Body of pancreas (tissue), 4 donors: ENCODE data around the gene ARID3A. TPM values are rescaled to one million over a fixed set of nuclear protein-coding genes. Genes with fewer than 3 reads are reported as not detected.

Experiments
- ATAC-seq: fragments of 150-250 bp; one replicate; pipeline ENCODE4 v1.9.1; 2016
- DNase-seq, 4 donors: peaks; one replicate each; pipeline ENCODE4 v3.0.0-alpha.2; 2019
- H3K27ac ChIP-seq, 4 donors: fragments of 200-600 bp; sonication (generic); 1 replicate in 3 of 4; 2 replicates in 1 of 4; pipeline versions ENCODE4 v1.5.1 to v1.6.1; 2016 to 2019; ENCODE audit warnings: mild to moderate bottlenecking in 1 of 4, mixed read lengths in 1 of 4, moderate library complexity in 1 of 4
- H3K27me3 ChIP-seq, 2 donors: fragments of 200-600 bp; sonication (generic); one replicate each; pipeline ENCODE4 v1.6.0; 2016; ENCODE audit warnings: mild to moderate bottlenecking in 1 of 2
- H3K36me3 ChIP-seq, 2 donors: fragments of 200-600 bp; sonication (generic); replicated peaks in 1 of 2; 2 replicates each; pipeline ENCODE4 v1.5.1; 2016; ENCODE audit warnings: low read depth in 2 of 2; ENCODE audit not compliant: insufficient read depth in 1 of 2
- H3K4me1 ChIP-seq: fragments of 200-600 bp; sonication (generic); one replicate; pipeline ENCODE4 v1.6.0; 2016
- H3K4me3 ChIP-seq, 2 donors: fragments of 200-600 bp; sonication (generic); 1 replicate in 1 of 2; 2 replicates in 1 of 2; pipeline ENCODE4 v1.5.1; 2016 to 2019
- H3K9me3 ChIP-seq, 3 donors: fragments of 200-600 bp; sonication (generic); 1 replicate in 2 of 3; 2 replicates in 1 of 3; pipeline ENCODE4 v1.5.1; 2016
- CTCF ChIP-seq, 7 experiments: fragments of 450-650 bp in 4 of 7; fragments of 200-600 bp in 3 of 7; sonication (generic) in 3 of 7; IDR thresholded peaks; one replicate each; pipeline ENCODE4 v1.5.1; 2016 to 2019; ENCODE audit warnings: antibody characterized with exemption in 7 of 7
- POLR2A ChIP-seq, 3 donors: fragments of 450-650 bp; IDR thresholded peaks; one replicate each; pipeline ENCODE4 v1.6.1; 2016; ENCODE audit warnings: antibody characterized with exemption in 3 of 3, mild to moderate bottlenecking in 2 of 3
- WGBS, 2 donors: methylation state at CpG; one replicate each; pipeline ENCODE4 v1.1.5; 2017; 5-methylcytosine and 5-hydroxymethylcytosine counted together
- intact Hi-C: fragments of 100-400 bp; cut with DNase I; formaldehyde crosslinking; loops from one replicate; pipeline ENCODE4 v1.15.1; 2023
- total RNA-seq, 2 donors: library from RNA; depleted of rRNA; stranded (reverse); fragments of >200 nt; gene quantifications; one replicate each; pipeline ENCODE4 v1.1.0, GENCODE V29; 2016

ARID3A gene
- total RNA-seq, 2 donors from 2014 or later = 3.1 to 5.9 TPM

DNA sequence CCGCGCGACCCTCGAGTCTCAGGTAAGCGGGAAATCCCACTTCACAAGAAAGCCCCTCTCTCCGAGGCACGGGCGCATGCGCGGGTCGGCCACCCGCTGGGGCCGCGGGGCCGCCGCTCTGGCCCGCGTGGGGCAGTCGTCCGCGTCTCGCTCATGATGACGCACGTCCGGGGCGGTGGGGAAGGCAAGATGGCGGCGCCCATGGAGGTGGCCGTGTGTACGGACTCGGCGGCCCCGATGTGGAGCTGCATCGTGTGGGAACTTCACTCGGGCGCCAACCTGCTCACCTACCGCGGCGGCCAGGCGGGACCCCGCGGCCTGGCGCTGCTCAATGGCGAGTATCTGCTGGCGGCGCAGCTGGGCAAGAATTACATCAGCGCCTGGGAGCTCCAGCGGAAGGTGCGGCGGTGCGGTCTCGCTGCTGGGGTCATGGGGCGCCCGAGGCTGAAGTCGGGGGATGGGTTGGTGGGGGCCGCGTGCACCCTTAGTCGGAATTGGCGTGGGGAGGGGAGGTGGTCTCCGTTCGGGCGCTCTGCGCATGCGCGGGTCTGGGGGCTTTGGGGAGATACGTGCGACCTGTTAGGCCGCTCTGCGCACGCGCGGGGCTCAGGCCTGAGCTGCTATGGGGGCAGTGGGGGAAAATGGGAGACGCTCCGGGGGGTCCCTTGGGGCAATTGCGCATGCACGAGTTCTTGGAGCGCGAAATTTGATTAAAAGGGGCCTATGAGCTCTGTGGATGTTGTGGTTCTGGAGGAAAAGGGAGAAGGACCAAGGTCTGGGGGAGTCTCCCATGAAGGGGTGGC is 58.5 kb downstream of the ARID3A start, which contains the start of gene WDR18:
TSS of gene WDR18 (plus strand) at position 181 of the 803 bp plus-strand sequence. CDS start at position 190, 9 bp downstream.
- Histone ChIP-seq H3K4me1 (peaks cover 42% of the 10 kb centered on the region), H3K4me3 (peak within 1 kb of the TSS; percentile 79 to 95), H3K27me3 (no peaks in the 10 kb centered on the region), H3K27ac (peak within 1 kb of the TSS; percentile 77 to 95 (median 84)), H3K36me3 (no peaks in the 10 kb centered on the region), H3K9me3 (no peaks in the 10 kb centered on the region)
- intact Hi-C loops = loop anchor here (10.0 kb wide), 1 partner anchor 220 kb away; no protein-coding TSS in a partner anchor
- WGBS, 2 donors = 0 to 1% methylated on average over 11 to 62 of the region's 78 CpGs
- peak; percentile 93 for ATAC-seq
- peak; percentile 65 to 86 (median 73) for TF ChIP-seq POLR2A (IDR thresholded peaks at IDR 0.05)
- peak in 6 of 7 experiments; percentile 21 to 57 (median 30) for TF ChIP-seq CTCF (IDR thresholded peaks at IDR 0.05)
- DNase-seq = peak; percentile 93 to 95 (median 94)

DNA sequence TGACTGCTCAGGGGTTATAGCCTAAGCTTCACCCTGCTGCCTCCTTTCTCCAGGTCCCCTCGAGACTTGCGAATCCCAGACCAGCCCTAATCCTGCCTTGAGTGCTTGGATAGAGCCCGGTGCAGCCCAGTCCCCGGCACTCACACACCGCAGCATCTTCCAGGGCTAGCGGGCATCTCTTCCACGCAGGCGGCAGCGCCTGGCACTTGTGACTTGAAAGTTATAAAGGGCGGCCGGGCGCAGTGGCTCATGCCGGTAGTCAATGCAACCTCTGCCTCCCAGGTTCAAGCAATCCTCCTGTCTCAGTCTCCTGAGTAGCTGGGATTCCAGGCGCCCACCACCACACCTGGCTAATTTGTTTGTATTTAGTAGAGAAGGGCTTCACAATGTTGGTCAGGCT is 60.2 kb downstream of the ARID3A start:
- no peak for ATAC-seq
- no peak for DNase-seq
- H3K27me3 ChIP-seq = no peaks in the 10 kb centered on the region
- H3K4me1 ChIP-seq = peaks cover 36% of the 10 kb centered on the region
- intact Hi-C loops = loop anchor here (10.0 kb wide), 1 partner anchor 221 kb away; no protein-coding TSS in a partner anchor
- TF ChIP-seq CTCF (IDR thresholded peaks at IDR 0.05) = no peak
- TF ChIP-seq POLR2A (IDR thresholded peaks at IDR 0.05) = no peak
- H3K27ac ChIP-seq = no peak overlapping the region
- no peaks in the 10 kb centered on the region for H3K36me3 ChIP-seq
- no peaks in the 10 kb centered on the region for H3K9me3 ChIP-seq
- WGBS, 2 donors = 86 to 100% methylated on average over 4 to 14 of the region's 14 CpGs
- no peak overlapping the region for H3K4me3 ChIP-seq

- no peak overlapping the region for H3K27ac ChIP-seq
- DNase-seq (no peak), ATAC-seq (no peak)
- H3K4me1 ChIP-seq = peaks cover 29% of the 10 kb centered on the region
- no peaks in the 10 kb centered on the region for H3K36me3 ChIP-seq
- H3K4me3 ChIP-seq = no peak overlapping the region
- no peaks in the 10 kb centered on the region for H3K9me3 ChIP-seq
- intact Hi-C loops = loop anchor here (10.0 kb wide), 1 partner anchor 223 kb away; no protein-coding TSS in a partner anchor
- no peaks in the 10 kb centered on the region for H3K27me3 ChIP-seq
- no peak for TF ChIP-seq POLR2A (IDR thresholded peaks at IDR 0.05)
- TF ChIP-seq CTCF (IDR thresholded peaks at IDR 0.05) = no peak
- 74 to 100% methylated on average over 1 to 14 of the region's 14 CpGs for WGBS, 2 donors
Observed at GRCh38 chr19:988081-988480, 62.2 kb downstream of the ARID3A start.

DNA sequence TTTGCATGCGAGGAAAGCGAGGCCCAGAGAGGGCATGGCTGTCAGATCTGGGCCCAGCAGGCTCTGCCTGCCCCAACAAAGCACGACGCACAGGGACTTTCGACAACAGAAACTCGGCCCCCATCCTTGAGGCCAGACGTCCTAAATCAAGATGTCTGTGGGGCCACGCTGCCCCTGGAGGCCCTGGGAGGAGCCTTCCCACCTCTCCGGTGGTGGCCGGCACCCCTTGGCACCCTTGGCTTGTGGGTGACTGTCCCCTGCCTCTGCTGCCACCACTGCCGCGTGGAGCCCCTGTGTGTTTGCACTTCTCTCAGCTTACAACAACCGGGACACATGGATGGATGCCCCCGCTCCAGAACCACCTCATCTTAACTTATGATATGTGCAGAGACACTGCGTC is 62.7 kb downstream of the ARID3A start:
- Histone ChIP-seq H3K27me3 (no peaks in the 10 kb centered on the region), H3K4me1 (peaks cover 25% of the 10 kb centered on the region), H3K9me3 (no peaks in the 10 kb centered on the region), H3K27ac (no peak overlapping the region), H3K4me3 (no peak overlapping the region), H3K36me3 (no peaks in the 10 kb centered on the region)
- DNase-seq (no peak), ATAC-seq (no peak)
- no peak for TF ChIP-seq CTCF (IDR thresholded peaks at IDR 0.05)
- TF ChIP-seq POLR2A (IDR thresholded peaks at IDR 0.05) = no peak
- 80 to 100% methylated on average over 3 to 15 of the region's 15 CpGs for WGBS, 2 donors
- intact Hi-C loops = loop anchor here (10.0 kb wide), 1 partner anchor 224 kb away; no protein-coding TSS in a partner anchor
